ENCODE measurements around the gene CCNK.
A peak's percentile ranks its signal among the peaks of the same experiment; 100 is the strongest.

CCNK gene

DNA sequence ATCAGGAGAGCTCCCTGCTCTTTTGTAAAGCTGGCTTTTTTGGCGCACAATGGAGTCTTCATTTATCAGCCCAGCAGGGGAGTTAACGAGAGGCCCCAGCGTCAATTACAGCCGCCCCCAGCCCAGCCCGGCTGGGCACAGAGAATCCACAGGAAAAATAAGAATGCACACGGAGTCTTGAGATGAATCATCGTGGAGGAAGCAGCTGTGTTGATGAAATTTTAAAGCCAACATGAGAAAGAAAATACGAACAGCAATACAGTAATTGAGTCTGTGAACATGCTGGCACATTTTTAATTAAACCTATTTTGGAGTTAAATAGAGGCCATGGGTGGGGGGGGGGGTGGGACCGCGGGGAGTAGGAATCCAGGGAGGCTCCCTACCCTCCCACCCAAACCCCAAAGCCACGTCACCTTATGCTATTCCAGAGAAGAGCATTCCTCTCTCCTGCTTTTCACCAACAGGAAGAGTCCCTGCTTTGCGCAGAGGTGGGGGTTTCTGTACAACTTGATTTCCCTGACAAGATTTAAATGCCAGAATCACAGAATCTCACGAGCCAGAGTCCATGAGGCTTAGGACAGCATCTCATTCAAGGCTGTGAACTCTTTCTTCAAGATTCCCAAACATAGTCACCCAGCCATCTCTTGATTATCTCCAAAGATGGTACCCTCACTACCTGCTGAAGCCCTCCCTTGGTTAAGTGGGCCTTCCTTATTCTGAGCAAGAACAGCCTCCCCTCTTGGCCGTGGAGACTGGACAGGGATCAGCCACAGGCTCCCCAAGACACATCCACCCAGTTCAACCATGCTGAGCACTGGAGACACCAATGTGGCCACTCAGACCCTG, 50.3 kb downstream of the CCNK start:
- peak; percentile 2; the same call in 1 of the 3 replicates for ATAC-seq

DNA sequence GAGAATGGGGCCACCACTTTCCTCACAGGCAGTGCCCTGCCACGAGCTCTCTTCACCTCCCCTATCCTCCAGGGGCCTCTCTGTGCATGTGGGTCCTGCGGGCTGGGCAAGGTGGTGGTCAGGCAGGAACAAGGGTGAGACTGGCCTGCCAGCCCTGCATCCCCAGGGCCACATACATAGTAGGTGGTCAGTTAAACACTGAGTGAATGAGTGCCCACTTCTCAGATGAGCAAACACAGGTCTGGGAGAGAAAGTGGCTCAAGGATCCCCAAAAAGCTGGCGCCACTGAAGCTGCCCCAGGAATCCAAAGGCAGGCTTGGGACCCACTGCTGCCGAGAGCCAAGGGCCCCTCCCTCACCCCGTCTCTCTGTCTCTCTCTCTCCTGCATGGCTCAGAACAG, 51.1 kb downstream of the CCNK start:
- TF ChIP-seq ZFP3 (CRISPR knock-in tag; IDR thresholded peaks at IDR 0.05): no peak
- TF ChIP-seq ZFP30 (CRISPR knock-in tag; IDR thresholded peaks at IDR 0.05): no peak
- no peak for ATAC-seq

More for the DNA sequence above, 50.3 kb downstream of the CCNK start:
- TF ChIP-seq ZNF70 (CRISPR knock-in tag; IDR thresholded peaks at IDR 0.05) (no peak), ZC3H10 (CRISPR knock-in tag; IDR thresholded peaks at IDR 0.05) (no peak), PPARA (CRISPR knock-in tag; IDR thresholded peaks at IDR 0.05; ENCODE audit: borderline replicate concordance) (no peak), ZFP3 (CRISPR knock-in tag; IDR thresholded peaks at IDR 0.05) (no peak), CSDC2 (CRISPR knock-in tag; IDR thresholded peaks at IDR 0.05) (no peak), SNAI2 (CRISPR knock-in tag; IDR thresholded peaks at IDR 0.05) (no peak), BACH2 (CRISPR knock-in tag; IDR thresholded peaks at IDR 0.05; ENCODE audit: borderline replicate concordance) (no peak)
- TF ChIP-seq, protein P1, sequence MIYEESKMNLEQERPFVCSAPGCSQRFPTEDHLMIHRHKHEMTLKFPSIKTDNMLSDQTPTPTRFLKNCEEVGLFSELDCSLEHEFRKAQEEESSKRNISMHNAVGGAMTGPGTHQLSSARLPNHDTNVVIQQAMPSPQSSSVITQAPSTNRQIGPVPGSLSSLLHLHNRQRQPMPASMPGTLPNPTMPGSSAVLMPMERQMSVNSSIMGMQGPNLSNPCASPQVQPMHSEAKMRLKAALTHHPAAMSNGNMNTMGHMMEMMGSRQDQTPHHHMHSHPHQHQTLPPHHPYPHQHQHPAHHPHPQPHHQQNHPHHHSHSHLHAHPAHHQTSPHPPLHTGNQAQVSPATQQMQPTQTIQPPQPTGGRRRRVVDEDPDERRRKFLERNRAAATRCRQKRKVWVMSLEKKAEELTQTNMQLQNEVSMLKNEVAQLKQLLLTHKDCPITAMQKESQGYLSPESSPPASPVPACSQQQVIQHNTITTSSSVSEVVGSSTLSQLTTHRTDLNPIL (CRISPR knock-in tag; IDR thresholded peaks at IDR 0.05; ENCODE audit: low read depth): no peak
- TF ChIP-seq, protein P2, sequence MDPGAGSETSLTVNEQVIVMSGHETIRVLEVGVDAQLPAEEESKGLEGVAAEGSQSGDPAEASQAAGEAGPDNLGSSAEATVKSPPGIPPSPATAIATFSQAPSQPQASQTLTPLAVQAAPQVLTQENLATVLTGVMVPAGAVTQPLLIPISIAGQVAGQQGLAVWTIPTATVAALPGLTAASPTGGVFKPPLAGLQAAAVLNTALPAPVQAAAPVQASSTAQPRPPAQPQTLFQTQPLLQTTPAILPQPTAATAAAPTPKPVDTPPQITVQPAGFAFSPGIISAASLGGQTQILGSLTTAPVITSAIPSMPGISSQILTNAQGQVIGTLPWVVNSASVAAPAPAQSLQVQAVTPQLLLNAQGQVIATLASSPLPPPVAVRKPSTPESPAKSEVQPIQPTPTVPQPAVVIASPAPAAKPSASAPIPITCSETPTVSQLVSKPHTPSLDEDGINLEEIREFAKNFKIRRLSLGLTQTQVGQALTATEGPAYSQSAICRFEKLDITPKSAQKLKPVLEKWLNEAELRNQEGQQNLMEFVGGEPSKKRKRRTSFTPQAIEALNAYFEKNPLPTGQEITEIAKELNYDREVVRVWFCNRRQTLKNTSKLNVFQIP (CRISPR knock-in tag; IDR thresholded peaks at IDR 0.05; ENCODE audit: borderline replicate concordance, low read depth): no peak
- TF ChIP-seq, protein P3, sequence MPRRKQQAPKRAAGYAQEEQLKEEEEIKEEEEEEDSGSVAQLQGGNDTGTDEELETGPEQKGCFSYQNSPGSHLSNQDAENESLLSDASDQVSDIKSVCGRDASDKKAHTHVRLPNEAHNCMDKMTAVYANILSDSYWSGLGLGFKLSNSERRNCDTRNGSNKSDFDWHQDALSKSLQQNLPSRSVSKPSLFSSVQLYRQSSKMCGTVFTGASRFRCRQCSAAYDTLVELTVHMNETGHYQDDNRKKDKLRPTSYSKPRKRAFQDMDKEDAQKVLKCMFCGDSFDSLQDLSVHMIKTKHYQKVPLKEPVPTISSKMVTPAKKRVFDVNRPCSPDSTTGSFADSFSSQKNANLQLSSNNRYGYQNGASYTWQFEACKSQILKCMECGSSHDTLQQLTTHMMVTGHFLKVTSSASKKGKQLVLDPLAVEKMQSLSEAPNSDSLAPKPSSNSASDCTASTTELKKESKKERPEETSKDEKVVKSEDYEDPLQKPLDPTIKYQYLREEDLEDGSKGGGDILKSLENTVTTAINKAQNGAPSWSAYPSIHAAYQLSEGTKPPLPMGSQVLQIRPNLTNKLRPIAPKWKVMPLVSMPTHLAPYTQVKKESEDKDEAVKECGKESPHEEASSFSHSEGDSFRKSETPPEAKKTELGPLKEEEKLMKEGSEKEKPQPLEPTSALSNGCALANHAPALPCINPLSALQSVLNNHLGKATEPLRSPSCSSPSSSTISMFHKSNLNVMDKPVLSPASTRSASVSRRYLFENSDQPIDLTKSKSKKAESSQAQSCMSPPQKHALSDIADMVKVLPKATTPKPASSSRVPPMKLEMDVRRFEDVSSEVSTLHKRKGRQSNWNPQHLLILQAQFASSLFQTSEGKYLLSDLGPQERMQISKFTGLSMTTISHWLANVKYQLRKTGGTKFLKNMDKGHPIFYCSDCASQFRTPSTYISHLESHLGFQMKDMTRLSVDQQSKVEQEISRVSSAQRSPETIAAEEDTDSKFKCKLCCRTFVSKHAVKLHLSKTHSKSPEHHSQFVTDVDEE (CRISPR knock-in tag; IDR thresholded peaks at IDR 0.05): no peak

DNA sequence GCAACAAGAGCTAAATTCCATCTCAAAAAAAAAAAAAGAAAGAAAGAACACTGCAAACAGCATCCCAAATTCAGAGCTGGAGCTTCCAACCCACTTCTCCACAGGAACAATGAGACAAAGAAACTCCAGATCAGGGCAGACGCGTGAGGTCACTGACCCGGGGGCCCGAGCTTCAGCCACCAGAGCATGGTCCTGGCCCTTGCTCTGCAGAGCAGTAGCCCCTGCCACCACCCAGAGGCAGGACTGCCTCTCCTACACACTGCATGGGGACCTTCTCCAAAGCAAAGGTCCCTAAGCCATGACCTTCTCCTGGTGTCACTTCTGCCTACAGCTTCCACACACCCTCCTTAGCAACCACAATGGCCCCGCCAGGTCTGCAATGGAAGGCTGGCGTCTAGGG, 53.1 kb downstream of the CCNK start:
- no peak for ATAC-seq
- no peak for TF ChIP-seq ZFP30 (CRISPR knock-in tag; IDR thresholded peaks at IDR 0.05)
- no peak for TF ChIP-seq ESRRG (CRISPR knock-in tag; IDR thresholded peaks at IDR 0.05)
- no peak for TF ChIP-seq ZNF70 (CRISPR knock-in tag; IDR thresholded peaks at IDR 0.05)
- TF ChIP-seq, protein P4, sequence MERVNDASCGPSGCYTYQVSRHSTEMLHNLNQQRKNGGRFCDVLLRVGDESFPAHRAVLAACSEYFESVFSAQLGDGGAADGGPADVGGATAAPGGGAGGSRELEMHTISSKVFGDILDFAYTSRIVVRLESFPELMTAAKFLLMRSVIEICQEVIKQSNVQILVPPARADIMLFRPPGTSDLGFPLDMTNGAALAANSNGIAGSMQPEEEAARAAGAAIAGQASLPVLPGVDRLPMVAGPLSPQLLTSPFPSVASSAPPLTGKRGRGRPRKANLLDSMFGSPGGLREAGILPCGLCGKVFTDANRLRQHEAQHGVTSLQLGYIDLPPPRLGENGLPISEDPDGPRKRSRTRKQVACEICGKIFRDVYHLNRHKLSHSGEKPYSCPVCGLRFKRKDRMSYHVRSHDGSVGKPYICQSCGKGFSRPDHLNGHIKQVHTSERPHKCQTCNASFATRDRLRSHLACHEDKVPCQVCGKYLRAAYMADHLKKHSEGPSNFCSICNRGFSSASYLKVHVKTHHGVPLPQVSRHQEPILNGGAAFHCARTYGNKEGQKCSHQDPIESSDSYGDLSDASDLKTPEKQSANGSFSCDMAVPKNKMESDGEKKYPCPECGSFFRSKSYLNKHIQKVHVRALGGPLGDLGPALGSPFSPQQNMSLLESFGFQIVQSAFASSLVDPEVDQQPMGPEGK (CRISPR knock-in tag; IDR thresholded peaks at IDR 0.05; ENCODE audit: borderline replicate concordance): no peak
- no peak for TF ChIP-seq ZFP3 (CRISPR knock-in tag; IDR thresholded peaks at IDR 0.05)
- TF ChIP-seq, protein P1 (CRISPR knock-in tag; IDR thresholded peaks at IDR 0.05; ENCODE audit: low read depth): no peak
- TF ChIP-seq CSDC2 (CRISPR knock-in tag; IDR thresholded peaks at IDR 0.05): no peak
- no peak for TF ChIP-seq ZNF8 (CRISPR knock-in tag; IDR thresholded peaks at IDR 0.05)
- no peak for TF ChIP-seq GLIS3 (CRISPR knock-in tag; IDR thresholded peaks at IDR 0.05)
- TF ChIP-seq, protein P3 (CRISPR knock-in tag; IDR thresholded peaks at IDR 0.05): no peak
- no peak for TF ChIP-seq RARB (CRISPR knock-in tag; IDR thresholded peaks at IDR 0.05)
- TF ChIP-seq, protein P2 (CRISPR knock-in tag; IDR thresholded peaks at IDR 0.05; ENCODE audit: borderline replicate concordance, low read depth): no peak
- TF ChIP-seq BACH2 (CRISPR knock-in tag; IDR thresholded peaks at IDR 0.05; ENCODE audit: borderline replicate concordance): no peak
- TF ChIP-seq ARNTL (CRISPR knock-in tag; IDR thresholded peaks at IDR 0.05; ENCODE audit: borderline replicate concordance, low read depth): no peak
- TF ChIP-seq ZC3H10 (CRISPR knock-in tag; IDR thresholded peaks at IDR 0.05): no peak

All from SK-N-SH treated with all-trans-retinoic acid at 6 μM for 48 hours (cell line).